K562 (cell line): ENCODE results near the gene NSRP1. TPM values are rescaled to one million over a fixed set of nuclear protein-coding genes. Genes with fewer than 3 reads are reported as not detected.

Experiments
- DPF2 ChIP-seq: fragments of 450-650 bp; IDR thresholded peaks from 2 replicates; pipeline ENCODE4 v1.6.1; 2016
- EP400 ChIP-seq: fragments of 450-650 bp; IDR thresholded peaks from 2 replicates; pipeline ENCODE4 v1.6.1; 2017; ENCODE audit warnings: antibody characterized with exemption, mild to moderate bottlenecking, moderate library complexity
- GTF2E2 ChIP-seq: fragments of 200-800 bp; sonication (Bioruptor generic); IDR thresholded peaks from 2 replicates; pipeline ENCODE4 v1.6.1; 2016; ENCODE audit warnings: missing genetic modification characterization, missing compliant biosample characterization
- MBD2 ChIP-seq: sonication (generic); IDR thresholded peaks from 2 replicates; pipeline ENCODE4 v1.6.1; 2016; ENCODE audit warnings: low read depth, borderline replicate concordance
- MCM3 ChIP-seq: fragments of 450-650 bp; IDR thresholded peaks from 2 replicates; pipeline ENCODE4 v1.6.1; 2016
- MTF1 ChIP-seq: fragments of 250-450 bp; sonication (Bioruptor Pico); IDR thresholded peaks from 2 replicates; pipeline ENCODE4 v1.9.0; 2021; ENCODE audit warnings: moderate library complexity, mild to moderate bottlenecking, inconsistent platforms, borderline replicate concordance
- RCOR1 ChIP-seq, 2 experiments: IDR thresholded peaks; 2 replicates each; pipeline ENCODE4 v1.6.1; 2012; ENCODE audit warnings: low read depth in 2 of 2, low read length in 2 of 2, borderline replicate concordance in 1 of 2, improper control_type of control experiment in 1 of 2
- SFPQ ChIP-seq: fragments of 200-400 bp; formaldehyde crosslinking; IDR thresholded peaks from 2 replicates; pipeline ENCODE4 v1.6.1; 2017; ENCODE audit warnings: mild to moderate bottlenecking, low read depth, low read length, moderate library complexity
- SIN3B ChIP-seq: fragments of 450-650 bp; IDR thresholded peaks from 2 replicates; pipeline ENCODE4 v1.6.1; 2017; ENCODE audit warnings: low read depth, mild to moderate bottlenecking, moderate library complexity
- STAT5B ChIP-seq: fragments of 250-450 bp; sonication (Bioruptor Pico); IDR thresholded peaks from 2 replicates; pipeline ENCODE4 v1.8.0; 2021; ENCODE audit warnings: mild to moderate bottlenecking, inconsistent platforms
- ZBTB7A ChIP-seq: IDR thresholded peaks from 2 replicates; pipeline ENCODE4 v1.6.1; 2011; ENCODE audit warnings: low read depth, mild to moderate bottlenecking, low read length, moderate library complexity, borderline replicate concordance; ENCODE audit not compliant: control insufficient read depth
- ZNF778 ChIP-seq: fragments of 450-650 bp; formaldehyde crosslinking; IDR thresholded peaks from 2 replicates; pipeline ENCODE4 v1.4.0; 2020; ENCODE audit warnings: mild to moderate bottlenecking, moderate library complexity
- ZNF785 ChIP-seq: fragments of 250-450 bp; sonication (Bioruptor Pico); IDR thresholded peaks from 2 replicates; pipeline ENCODE4 v1.4.0; 2020; ENCODE audit warnings: mild to moderate bottlenecking
- polyA plus RNA-seq, 8 experiments: library from polyadenylated mRNA; depleted of rRNA in 4 of 8; stranded (reverse) in 5 of 8; unstranded in 3 of 8; fragments of >200 nt; fragmentation: Nextera tagmentation in 2 of 8; fragmentation: Illumina TruSeq in 1 of 8; extraction: Ambion mirVana in 2 of 8; extraction: Trizol in 1 of 8; gene quantifications; 2 replicates each; pipeline versions ENCODE4 v1.2.1 to v1.2.3, GENCODE V29; 2011 to 2014; ENCODE audit warnings: inconsistent platforms in 1 of 8, missing spikeins in 1 of 8
- total RNA-seq, 7 experiments: library from RNA; depleted of rRNA in 6 of 7; stranded (reverse); fragments of >200 nt in 6 of 7; fragmentation: Illumina TruSeq in 2 of 7; extraction: Trizol in 2 of 7; gene quantifications; 2 replicates each; pipeline versions ENCODE4 v1.2.1 to v1.2.3, GENCODE V29; 2011 to 2021; ENCODE audit warnings: low replicate concordance in 1 of 7
- TF ChIP-seq, protein P1 (sequence below): sonication (generic); formaldehyde crosslinking; IDR thresholded peaks from 2 replicates; pipeline ENCODE4 v1.8.1; 2023; ENCODE audit warnings: mild to moderate bottlenecking, missing genetic modification reagents

The NSRP1 gene
- total and polyA plus RNA-seq, 9 of the 15 experiments (the other 6 are each of a cell fraction or from before 2014, with no cell fraction given): 18.4 to 68.6 (median 32.7) TPM

DNA sequence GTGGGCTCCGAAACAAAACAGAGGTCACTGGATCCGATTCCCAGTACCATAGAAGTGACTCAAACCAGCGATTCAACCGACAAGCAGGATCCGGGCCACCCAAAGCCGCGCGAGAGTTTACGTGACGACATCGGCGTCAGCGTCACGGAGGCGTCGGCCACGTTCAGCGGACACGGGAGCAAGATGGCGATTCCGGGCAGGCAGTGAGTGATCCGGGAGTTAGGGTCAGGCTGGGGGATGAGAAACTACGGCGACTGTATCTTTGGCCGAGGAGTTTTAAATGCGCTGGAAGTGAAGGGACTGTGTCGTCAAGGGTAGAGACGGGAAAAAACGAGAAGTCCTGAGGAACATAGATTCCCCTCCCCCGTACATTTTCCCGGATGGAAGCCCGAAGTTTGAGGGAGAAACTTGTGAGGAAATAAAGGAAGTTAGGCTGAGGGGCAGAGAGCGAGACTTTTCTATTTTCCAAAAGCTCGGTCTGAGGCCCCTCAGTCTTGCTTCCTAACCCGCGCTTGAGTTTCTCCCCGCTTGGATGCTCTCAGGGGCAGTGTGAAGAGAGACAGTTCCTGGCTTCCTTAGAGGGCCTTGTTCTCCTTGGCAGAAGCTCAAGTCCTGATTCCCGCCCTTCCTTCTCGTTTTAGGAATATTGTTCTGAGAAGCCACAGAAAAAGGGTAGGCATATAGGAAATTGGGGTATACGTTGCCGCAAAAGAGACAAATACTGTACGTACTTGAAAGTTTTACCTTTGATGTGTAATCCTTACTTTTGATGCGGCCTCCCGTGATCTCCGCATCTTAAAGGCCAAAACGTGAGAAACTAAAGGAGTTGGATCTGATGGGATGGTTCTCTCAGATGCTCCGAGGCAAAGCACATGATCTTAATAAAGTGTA is at the start of gene NSRP1 (continued):
- TF ChIP-seq, protein P1, sequence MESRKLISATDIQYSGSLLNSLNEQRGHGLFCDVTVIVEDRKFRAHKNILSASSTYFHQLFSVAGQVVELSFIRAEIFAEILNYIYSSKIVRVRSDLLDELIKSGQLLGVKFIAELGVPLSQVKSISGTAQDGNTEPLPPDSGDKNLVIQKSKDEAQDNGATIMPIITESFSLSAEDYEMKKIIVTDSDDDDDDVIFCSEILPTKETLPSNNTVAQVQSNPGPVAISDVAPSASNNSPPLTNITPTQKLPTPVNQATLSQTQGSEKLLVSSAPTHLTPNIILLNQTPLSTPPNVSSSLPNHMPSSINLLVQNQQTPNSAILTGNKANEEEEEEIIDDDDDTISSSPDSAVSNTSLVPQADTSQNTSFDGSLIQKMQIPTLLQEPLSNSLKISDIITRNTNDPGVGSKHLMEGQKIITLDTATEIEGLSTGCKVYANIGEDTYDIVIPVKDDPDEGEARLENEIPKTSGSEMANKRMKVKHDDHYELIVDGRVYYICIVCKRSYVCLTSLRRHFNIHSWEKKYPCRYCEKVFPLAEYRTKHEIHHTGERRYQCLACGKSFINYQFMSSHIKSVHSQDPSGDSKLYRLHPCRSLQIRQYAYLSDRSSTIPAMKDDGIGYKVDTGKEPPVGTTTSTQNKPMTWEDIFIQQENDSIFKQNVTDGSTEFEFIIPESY: no peak
- TF ChIP-seq MBD2 (peak; percentile 84; the same call in 1 of the 2 replicates), SIN3B (peak; percentile 71; the same call in 1 of the 2 replicates), MTF1 (CRISPR knock-in tag) (no peak), SFPQ (no peak), RCOR1 (IDR thresholded peaks at IDR 0.05; ENCODE audit: borderline replicate concordance in 1 of 2, low read depth in 2 of 2, low read length in 2 of 2) (peak; percentile 21 to 44; a peak in 1 of 4 replicates), GTF2E2 (peak; percentile 88), ZBTB7A (no peak), ZNF785 (CRISPR knock-in tag) (no peak), EP400 (peak; percentile 96), DPF2 (peak; percentile 54; the same call in 1 of the 2 replicates), ZNF778 (CRISPR knock-in tag) (no peak), MCM3 (no peak), STAT5B (CRISPR knock-in tag) (no peak)
